K562 (cell line): ENCODE results near the gene DHDDS.

Experiments used
- ASH1L ChIP-seq: fragments of 450-650 bp; IDR thresholded peaks from 2 replicates; pipeline ENCODE4 v1.6.1; 2018; ENCODE audit warnings: borderline replicate concordance, mild to moderate bottlenecking, low read depth; ENCODE audit not compliant: partially characterized antibody
- ATF7 ChIP-seq: fragments of 450-650 bp; IDR thresholded peaks from 2 replicates; pipeline ENCODE4 v1.7.1; 2014; ENCODE audit warnings: mild to moderate bottlenecking, moderate library complexity
- CBX3 ChIP-seq, 2 experiments: IDR thresholded peaks; 1 replicate in 1 of 2; 2 replicates in 1 of 2; pipeline ENCODE4 v1.6.1; 2012; ENCODE audit warnings: inconsistent platforms in 2 of 2, low read length in 2 of 2, borderline replicate concordance in 1 of 2, control low read depth in 1 of 2
- ELF1 ChIP-seq: fragments of 200-800 bp; sonication (Bioruptor generic); IDR thresholded peaks from 2 replicates; pipeline ENCODE4 v1.6.1; 2016; ENCODE audit warnings: missing genetic modification characterization, missing compliant biosample characterization
- EP300 ChIP-seq: IDR thresholded peaks from 2 replicates; pipeline ENCODE4 v1.6.1; 2012; ENCODE audit warnings: low read length, improper control_type of control experiment
- HOXB6 ChIP-seq: fragments of 250-450 bp; sonication (Bioruptor Pico); IDR thresholded peaks from 2 replicates; pipeline ENCODE4 v1.5.1; 2022; ENCODE audit warnings: mild to moderate bottlenecking, borderline replicate concordance
- MAFK ChIP-seq: IDR thresholded peaks from 2 replicates; pipeline ENCODE4 v1.6.1; 2011; ENCODE audit warnings: low read length, improper control_type of control experiment
- RBFOX2 ChIP-seq: fragments of 200-400 bp; formaldehyde crosslinking; IDR thresholded peaks from 2 replicates; pipeline ENCODE4 v1.6.1; 2017; ENCODE audit warnings: low read depth, mild to moderate bottlenecking, low read length, moderate library complexity
- RFX1 ChIP-seq: fragments of 450-650 bp; IDR thresholded peaks from 2 replicates; pipeline ENCODE4 v1.6.1; 2016; ENCODE audit warnings: mild to moderate bottlenecking, moderate library complexity
- ZBTB7A ChIP-seq: IDR thresholded peaks from 2 replicates; pipeline ENCODE4 v1.6.1; 2011; ENCODE audit warnings: low read depth, mild to moderate bottlenecking, low read length, moderate library complexity, borderline replicate concordance; ENCODE audit not compliant: control insufficient read depth
- ZNF224 ChIP-seq: sonication (generic); formaldehyde crosslinking; IDR thresholded peaks from 2 replicates; pipeline ENCODE4 v1.8.0; 2022; ENCODE audit warnings: mild to moderate bottlenecking, missing genetic modification reagents
- TF ChIP-seq, protein P1 (sequence below): sonication (generic); formaldehyde crosslinking; IDR thresholded peaks from 2 replicates; pipeline ENCODE4 v1.8.1; 2022; ENCODE audit warnings: missing genetic modification reagents
- TF ChIP-seq, protein P2 (sequence below), 3 experiments: IDR thresholded peaks in 2 of 3; conservative IDR thresholded peaks in 1 of 3; 2 replicates each; pipeline ENCODE4 v1.5.1; 2011 to 2012; ENCODE audit warnings: low read length in 3 of 3, mild to moderate bottlenecking in 3 of 3, control low read depth in 2 of 3, improper control_type of control experiment in 1 of 3, inconsistent platforms in 1 of 3, low read depth in 1 of 3, mixed read lengths in 1 of 3, moderate library complexity in 1 of 3; ENCODE audit not compliant: insufficient read depth in 2 of 3
- TF ChIP-seq, protein P3 (sequence below): fragments of 450-650 bp; IDR thresholded peaks from 2 replicates; pipeline ENCODE4 v1.6.1; 2017; ENCODE audit warnings: mild to moderate bottlenecking, moderate library complexity

GRCh38 chr1:26404641-26405040 is 27.5 kb upstream of the DHDDS start:
- TF ChIP-seq, protein P1, sequence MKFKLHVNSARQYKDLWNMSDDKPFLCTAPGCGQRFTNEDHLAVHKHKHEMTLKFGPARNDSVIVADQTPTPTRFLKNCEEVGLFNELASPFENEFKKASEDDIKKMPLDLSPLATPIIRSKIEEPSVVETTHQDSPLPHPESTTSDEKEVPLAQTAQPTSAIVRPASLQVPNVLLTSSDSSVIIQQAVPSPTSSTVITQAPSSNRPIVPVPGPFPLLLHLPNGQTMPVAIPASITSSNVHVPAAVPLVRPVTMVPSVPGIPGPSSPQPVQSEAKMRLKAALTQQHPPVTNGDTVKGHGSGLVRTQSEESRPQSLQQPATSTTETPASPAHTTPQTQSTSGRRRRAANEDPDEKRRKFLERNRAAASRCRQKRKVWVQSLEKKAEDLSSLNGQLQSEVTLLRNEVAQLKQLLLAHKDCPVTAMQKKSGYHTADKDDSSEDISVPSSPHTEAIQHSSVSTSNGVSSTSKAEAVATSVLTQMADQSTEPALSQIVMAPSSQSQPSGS (CRISPR knock-in tag) = no peak
- TF ChIP-seq ASH1L = no peak
- no peak for TF ChIP-seq ZBTB7A
- TF ChIP-seq HOXB6 (CRISPR knock-in tag) = no peak
- TF ChIP-seq, protein P2, sequence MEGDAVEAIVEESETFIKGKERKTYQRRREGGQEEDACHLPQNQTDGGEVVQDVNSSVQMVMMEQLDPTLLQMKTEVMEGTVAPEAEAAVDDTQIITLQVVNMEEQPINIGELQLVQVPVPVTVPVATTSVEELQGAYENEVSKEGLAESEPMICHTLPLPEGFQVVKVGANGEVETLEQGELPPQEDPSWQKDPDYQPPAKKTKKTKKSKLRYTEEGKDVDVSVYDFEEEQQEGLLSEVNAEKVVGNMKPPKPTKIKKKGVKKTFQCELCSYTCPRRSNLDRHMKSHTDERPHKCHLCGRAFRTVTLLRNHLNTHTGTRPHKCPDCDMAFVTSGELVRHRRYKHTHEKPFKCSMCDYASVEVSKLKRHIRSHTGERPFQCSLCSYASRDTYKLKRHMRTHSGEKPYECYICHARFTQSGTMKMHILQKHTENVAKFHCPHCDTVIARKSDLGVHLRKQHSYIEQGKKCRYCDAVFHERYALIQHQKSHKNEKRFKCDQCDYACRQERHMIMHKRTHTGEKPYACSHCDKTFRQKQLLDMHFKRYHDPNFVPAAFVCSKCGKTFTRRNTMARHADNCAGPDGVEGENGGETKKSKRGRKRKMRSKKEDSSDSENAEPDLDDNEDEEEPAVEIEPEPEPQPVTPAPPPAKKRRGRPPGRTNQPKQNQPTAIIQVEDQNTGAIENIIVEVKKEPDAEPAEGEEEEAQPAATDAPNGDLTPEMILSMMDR (IDR thresholded peaks at IDR 0.05 in 2 of 3, conservative IDR thresholded peaks at IDR 0.05 in 1 of 3; ENCODE audit: insufficient read depth in 2 of 3, low read depth in 1 of 3, low read length in 3 of 3) = no peak
- TF ChIP-seq RFX1 = no peak
- no peak for TF ChIP-seq EP300
- TF ChIP-seq ELF1 (tag) = no peak
- no peak for TF ChIP-seq RBFOX2
- no peak for TF ChIP-seq ZNF224 (CRISPR knock-in tag)
- TF ChIP-seq CBX3 (IDR thresholded peaks at IDR 0.05; ENCODE audit: borderline replicate concordance in 1 of 2, low read length in 2 of 2) = no peak
- TF ChIP-seq ATF7 = no peak
- TF ChIP-seq, protein P3, sequence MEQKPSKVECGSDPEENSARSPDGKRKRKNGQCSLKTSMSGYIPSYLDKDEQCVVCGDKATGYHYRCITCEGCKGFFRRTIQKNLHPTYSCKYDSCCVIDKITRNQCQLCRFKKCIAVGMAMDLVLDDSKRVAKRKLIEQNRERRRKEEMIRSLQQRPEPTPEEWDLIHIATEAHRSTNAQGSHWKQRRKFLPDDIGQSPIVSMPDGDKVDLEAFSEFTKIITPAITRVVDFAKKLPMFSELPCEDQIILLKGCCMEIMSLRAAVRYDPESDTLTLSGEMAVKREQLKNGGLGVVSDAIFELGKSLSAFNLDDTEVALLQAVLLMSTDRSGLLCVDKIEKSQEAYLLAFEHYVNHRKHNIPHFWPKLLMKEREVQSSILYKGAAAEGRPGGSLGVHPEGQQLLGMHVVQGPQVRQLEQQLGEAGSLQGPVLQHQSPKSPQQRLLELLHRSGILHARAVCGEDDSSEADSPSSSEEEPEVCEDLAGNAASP = no peak
- no peak for TF ChIP-seq MAFK
